WTC11 (cell line): Measurements from ENCODE around the gene CARM1.
A peak's percentile ranks its signal among the peaks of the same experiment; 100 is the strongest.

ENCODE experiments used
- AR ChIP-seq: fragments of 250-450 bp; sonication (Bioruptor Pico); IDR thresholded peaks from 2 replicates; pipeline ENCODE4 v1.9.0; 2021; ENCODE audit warnings: mild to moderate bottlenecking
- ARID4B ChIP-seq: sonication (generic); formaldehyde crosslinking; IDR thresholded peaks from 2 replicates; pipeline ENCODE4 v1.8.0; 2023; ENCODE audit warnings: missing genetic modification reagents, mild to moderate bottlenecking, borderline replicate concordance
- ATF3 ChIP-seq: sonication (generic); formaldehyde crosslinking; conservative IDR thresholded peaks from 2 replicates; pipeline ENCODE4 v1.8.1; 2022; ENCODE audit warnings: mild to moderate bottlenecking, missing genetic modification reagents
- CTCF ChIP-seq: fragments of 200-600 bp; IDR thresholded peaks from 2 replicates; pipeline ENCODE4 v1.8.0; 2022; ENCODE audit warnings: antibody characterized with exemption
- E2F1 ChIP-seq: sonication (generic); formaldehyde crosslinking; IDR thresholded peaks from 2 replicates; pipeline ENCODE4 v1.8.0; 2022; ENCODE audit warnings: mild to moderate bottlenecking, missing genetic modification reagents
- NFYB ChIP-seq: sonication (generic); formaldehyde crosslinking; conservative IDR thresholded peaks from 2 replicates; pipeline ENCODE4 v1.8.0; 2022; ENCODE audit warnings: low read depth, missing genetic modification reagents
- SOX15 ChIP-seq: fragments of 250-450 bp; sonication (Bioruptor Pico); IDR thresholded peaks from 2 replicates; pipeline ENCODE4 v1.9.0; 2021; ENCODE audit warnings: mild to moderate bottlenecking
- TEAD1 ChIP-seq: sonication (generic); formaldehyde crosslinking; IDR thresholded peaks from 2 replicates; pipeline ENCODE4 v1.8.0; 2022; ENCODE audit warnings: mild to moderate bottlenecking, missing genetic modification reagents
- ZSCAN18 ChIP-seq: fragments of 250-450 bp; sonication (Bioruptor Pico); IDR thresholded peaks from 2 replicates; pipeline ENCODE4 v2.1.2; 2022; ENCODE audit warnings: mild to moderate bottlenecking, moderate library complexity

GRCh38 chr19:10936661-10937084, 65.3 kb downstream of the CARM1 start:
- TF ChIP-seq AR (CRISPR knock-in tag), result no peak
- TF ChIP-seq CTCF, result peak; percentile 40
- TF ChIP-seq TEAD1 (CRISPR knock-in tag), result no peak
- TF ChIP-seq ATF3 (CRISPR knock-in tag), result no peak
- no peak for TF ChIP-seq NFYB (CRISPR knock-in tag)
- no peak for TF ChIP-seq ZSCAN18 (CRISPR knock-in tag)
- TF ChIP-seq SOX15 (CRISPR knock-in tag), result no peak
- TF ChIP-seq ARID4B (CRISPR knock-in tag), result no peak
- no peak for TF ChIP-seq E2F1 (CRISPR knock-in tag)
